DND-41 (cell line): Measurements from ENCODE around the gene PRKCB.

Source experiments
- ATAC-seq: fragments of 200-7000 bp; cut with Tn5 transposase; 3 replicates; pipeline ENCODE4 v1.9.1; 2021; ENCODE audit warnings: low read depth; ENCODE audit not compliant: insufficient read depth
- DNase-seq: peaks from one replicate; pipeline ENCODE4 v3.0.0-alpha.2; 2020
- H2AFZ ChIP-seq: 2 replicates; pipeline ENCODE4 v1.6.0; 2012; ENCODE audit warnings: low read depth, low read length
- H3K27ac ChIP-seq: 2 replicates; pipeline ENCODE4 v1.5.1; 2012; ENCODE audit warnings: low read length, inconsistent platforms
- H3K27me3 ChIP-seq: fragments of 200-600 bp; sonication (generic); 2 replicates; pipeline ENCODE4 v1.6.0; 2012; ENCODE audit warnings: low read length, mild to moderate bottlenecking, inconsistent platforms; ENCODE audit not compliant: insufficient read depth, poor library complexity
- H3K36me3 ChIP-seq: 2 replicates; pipeline ENCODE4 v1.5.1; 2012; ENCODE audit warnings: low read length, inconsistent platforms; ENCODE audit not compliant: insufficient read depth
- H3K4me1 ChIP-seq: 2 replicates; pipeline ENCODE4 v1.5.1; 2012; ENCODE audit warnings: mild to moderate bottlenecking, low read length; ENCODE audit not compliant: insufficient read depth
- H3K4me2 ChIP-seq: 2 replicates; pipeline ENCODE4 v1.6.0; 2012; ENCODE audit warnings: mild to moderate bottlenecking, moderate library complexity, low read length, inconsistent platforms; ENCODE audit not compliant: insufficient read depth
- H3K4me3 ChIP-seq, 2 experiments: fragments of 200-600 bp in 1 of 2; shearing (Covaris generic) in 1 of 2; 2 replicates each; pipeline ENCODE4 v1.5.1; 2012 to 2016; ENCODE audit warnings: inconsistent platforms in 2 of 2, low read length in 2 of 2, mild to moderate bottlenecking in 2 of 2, low read depth in 1 of 2, moderate library complexity in 1 of 2
- H3K79me2 ChIP-seq: 2 replicates; pipeline ENCODE4 v1.6.0; 2012; ENCODE audit warnings: low read length, inconsistent platforms; ENCODE audit not compliant: insufficient read depth
- H3K9ac ChIP-seq: 2 replicates; pipeline ENCODE4 v1.6.0; 2012; ENCODE audit warnings: low read depth, mild to moderate bottlenecking, inconsistent platforms, low read length, moderate library complexity
- H3K9me3 ChIP-seq: 2 replicates; pipeline ENCODE4 v1.5.1; 2012; ENCODE audit warnings: low read length, moderate library complexity, mild to moderate bottlenecking, inconsistent platforms; ENCODE audit not compliant: insufficient read depth, severe bottlenecking
- H4K20me1 ChIP-seq: 2 replicates; pipeline ENCODE4 v1.6.0; 2012; ENCODE audit warnings: low read length; ENCODE audit not compliant: insufficient read depth
- CTCF ChIP-seq: IDR thresholded peaks from 2 replicates; pipeline ENCODE4 v1.5.1; 2012; ENCODE audit warnings: borderline replicate concordance, low read length, moderate library complexity, mild to moderate bottlenecking; ENCODE audit not compliant: poor library complexity, severe bottlenecking; ENCODE audit errors: extremely low read depth
- EZH2 ChIP-seq: IDR thresholded peaks from 3 replicates; pipeline ENCODE4 v1.6.1; 2012; ENCODE audit warnings: borderline replicate concordance, low read depth, mild to moderate bottlenecking, moderate library complexity, low read length, inconsistent platforms; ENCODE audit not compliant: severe bottlenecking

Gene PRKCB

GRCh38 chr16:23833960-23834685, 1.7 kb upstream of the PRKCB start:
- DNase-seq (peak; percentile 58), ATAC-seq (no peak)
- Histone ChIP-seq H3K9ac (no peak overlapping the region), H4K20me1 (peaks cover 6% of the 10 kb centered on the region; the same call in 1 of the 2 replicates), H2AFZ (no peak overlapping the region), H3K4me3 (no peak overlapping the region), H3K4me1 (peaks cover 45% of the 10 kb centered on the region), H3K36me3 (0 out of 2 replicates have a peak, but pooled peaks cover 7% of the 10 kb centered on the region), H3K79me2 (peaks cover 30% of the 10 kb centered on the region), H3K27me3 (no peaks in the 10 kb centered on the region), H3K27ac (no peak overlapping the region), H3K4me2 (no peak overlapping the region), H3K9me3 (peaks cover 8% of the 10 kb centered on the region)
- TF ChIP-seq CTCF = no peak
- no peak for TF ChIP-seq EZH2

GRCh38 chr16:23836078-23836403, 258 bp downstream of the PRKCB start:
- Histone ChIP-seq H3K4me3 (peak overlapping the region; percentile 55 to 64), H3K9ac (peak overlapping the region; percentile 80), H3K4me2 (peak overlapping the region; percentile 91), H3K9me3 (no peaks in the 10 kb centered on the region), H3K27me3 (no peaks in the 10 kb centered on the region), H3K27ac (peak overlapping the region; percentile 57), H4K20me1 (peaks cover 8% of the 10 kb centered on the region; the same call in 1 of the 2 replicates), H3K36me3 (peaks cover 22% of the 10 kb centered on the region), H3K4me1 (peaks cover 55% of the 10 kb centered on the region), H2AFZ (peak overlapping the region; percentile 73), H3K79me2 (peaks cover 49% of the 10 kb centered on the region)
- TF ChIP-seq EZH2 = no peak
- no peak for TF ChIP-seq CTCF
- peak; percentile 10; the same call in 2 of the 3 replicates for ATAC-seq
- peak; percentile 36 for DNase-seq

GRCh38 chr16:23836404-23837311, 875 bp downstream of the PRKCB start:
- Histone ChIP-seq H3K4me2 (peak overlapping the region; percentile 91), H3K9me3 (no peaks in the 10 kb centered on the region), H3K4me3 (peak overlapping the region; percentile 55 to 64), H2AFZ (peak overlapping the region; percentile 73), H3K27ac (peak overlapping the region; percentile 57), H3K4me1 (peaks cover 55% of the 10 kb centered on the region), H4K20me1 (peaks cover 8% of the 10 kb centered on the region; the same call in 1 of the 2 replicates), H3K27me3 (no peaks in the 10 kb centered on the region), H3K9ac (peak overlapping the region; percentile 80), H3K36me3 (peaks cover 22% of the 10 kb centered on the region), H3K79me2 (peaks cover 49% of the 10 kb centered on the region)
- TF ChIP-seq CTCF (peak; percentile 82), EZH2 (no peak)
- DNase-seq = peak; percentile 85
- peak; percentile 63 for ATAC-seq
